Endothelial cell of umbilical vein (primary cell): Measurements from ENCODE around the gene CHST15. TPM values are rescaled to one million over a fixed set of nuclear protein-coding genes. Genes with fewer than 3 reads are reported as not detected.

ENCODE experiments used
- BruUV-seq: library from RNA; stranded (reverse); fragments of 400-500 nt; replicated peaks from 2 replicates; lab custom pipeline; 2021; lab: Mats Ljungman, UMichigan
- CTCF ChIA-PET: fragments of 300-600, 350-600 bp; sonication (Branson Sonifier 250); formaldehyde crosslinking; loops from one replicate; lab custom pipeline; 2021; ENCODE audit warnings: antibody characterized with exemption, inconsistent platforms; lab: Charles Lee
- POLR2A ChIA-PET: fragments of 300-600, 350-600 bp; sonication (Branson Sonifier 250); formaldehyde crosslinking; loops from one replicate; lab custom pipeline; 2021; ENCODE audit warnings: antibody characterized with exemption, inconsistent platforms; lab: Charles Lee
- DNase-seq: peaks from one replicate; pipeline ENCODE4 v3.0.0-alpha.2; 2011; ENCODE audit warnings: low read depth, low spot score
- FAIRE-seq: peaks from 2 replicates; lab custom pipeline; 2011; peaks lifted over from hg19 to GRCh38; lab: Jason Lieb, UNC
- H2AFZ ChIP-seq: 2 replicates; pipeline ENCODE4 v1.6.0; 2012; ENCODE audit warnings: low read depth, low read length, control low read depth, inconsistent platforms
- H3K27ac ChIP-seq: 2 replicates; pipeline ENCODE4 v1.5.1; 2011; ENCODE audit warnings: low read depth, mild to moderate bottlenecking, control low read depth, low read length, moderate library complexity; ENCODE audit not compliant: insufficient read depth
- H3K27me3 ChIP-seq, 2 experiments: 2 replicates each; pipeline versions ENCODE4 v1.6.0 to v1.6.1; 2011; ENCODE audit warnings: low read length in 2 of 2, mixed read lengths in 1 of 2; ENCODE audit not compliant: control insufficient read depth in 2 of 2, insufficient read depth in 2 of 2
- H3K36me3 ChIP-seq, 2 experiments: 2 replicates in 1 of 2; 3 replicates in 1 of 2; pipeline ENCODE4 v1.5.1; 2011; ENCODE audit warnings: low read length in 2 of 2, mild to moderate bottlenecking in 1 of 2, moderate library complexity in 1 of 2; ENCODE audit not compliant: control insufficient read depth in 2 of 2, insufficient read depth in 2 of 2; ENCODE audit errors: extremely low read depth in 1 of 2
- H3K4me1 ChIP-seq: 3 replicates; pipeline ENCODE4 v1.5.1; 2011; ENCODE audit warnings: mild to moderate bottlenecking, low read length; ENCODE audit not compliant: control insufficient read depth, insufficient read depth; ENCODE audit errors: extremely low read depth
- H3K4me2 ChIP-seq: 2 replicates; pipeline ENCODE4 v1.6.1; 2011; ENCODE audit warnings: low read length, control low read depth, mixed read lengths; ENCODE audit not compliant: insufficient read depth
- H3K4me3 ChIP-seq, 3 experiments: fragments of 200-600 bp in 1 of 3; sonication (generic), shearing (Covaris generic) in 1 of 3; replicated peaks in 1 of 3; 2 replicates each; pipeline ENCODE4 v1.5.1; 2011 to 2016; ENCODE audit warnings: control low read depth in 3 of 3, low read length in 3 of 3, mild to moderate bottlenecking in 2 of 3, inconsistent platforms in 1 of 3, low read depth in 1 of 3, moderate library complexity in 1 of 3; ENCODE audit not compliant: insufficient read depth in 1 of 3
- H3K79me2 ChIP-seq: 2 replicates; pipeline ENCODE4 v1.6.0; 2012; ENCODE audit warnings: low read length, inconsistent platforms; ENCODE audit not compliant: control insufficient read depth, insufficient read depth
- H3K9ac ChIP-seq: replicated peaks from 2 replicates; pipeline ENCODE3; 2011; ENCODE audit warnings: low read length, control low read depth; ENCODE audit not compliant: insufficient read depth; ENCODE audit errors: extremely low read depth
- H3K9me1 ChIP-seq: replicated peaks from 3 replicates; pipeline ENCODE4 v1.6.0; 2011; ENCODE audit warnings: mild to moderate bottlenecking, low read length; ENCODE audit not compliant: control insufficient read depth, insufficient read depth; ENCODE audit errors: extremely low read depth
- H3K9me3 ChIP-seq: replicated peaks from 2 replicates; pipeline ENCODE4 v1.5.1; 2012; ENCODE audit warnings: low read length, inconsistent platforms; ENCODE audit not compliant: control insufficient read depth, insufficient read depth
- H4K20me1 ChIP-seq: replicated peaks from 2 replicates; pipeline ENCODE3; 2011; ENCODE audit warnings: mild to moderate bottlenecking, low read length; ENCODE audit not compliant: control insufficient read depth, insufficient read depth; ENCODE audit errors: extremely low read depth
- EZH2 ChIP-seq: IDR thresholded peaks from 2 replicates; pipeline ENCODE4 v1.6.1; 2012; ENCODE audit warnings: borderline replicate concordance, low read depth, mild to moderate bottlenecking, moderate library complexity, low read length, inconsistent platforms; ENCODE audit not compliant: severe bottlenecking
- FOS ChIP-seq: IDR thresholded peaks from 2 replicates; pipeline ENCODE4 v1.6.1; 2011; ENCODE audit warnings: mild to moderate bottlenecking, low read length, moderate library complexity, borderline replicate concordance; ENCODE audit not compliant: insufficient read depth
- GATA2 ChIP-seq: IDR thresholded peaks from 2 replicates; pipeline ENCODE4 v1.7.0; 2011; ENCODE audit warnings: low read depth, mild to moderate bottlenecking, moderate library complexity, mixed read lengths, low read length; ENCODE audit not compliant: insufficient read length, insufficient read depth
- JUN ChIP-seq: IDR thresholded peaks from 2 replicates; pipeline ENCODE4 v1.6.1; 2011; ENCODE audit warnings: borderline replicate concordance, low read depth; ENCODE audit not compliant: insufficient read length, insufficient read depth
- MYC ChIP-seq: IDR thresholded peaks from one replicate; pipeline ENCODE4 v1.6.1; 2011; ENCODE audit warnings: mild to moderate bottlenecking, low read depth, low read length
- POLR2AphosphoS5 ChIP-seq: IDR thresholded peaks from 2 replicates; pipeline ENCODE4 v1.6.1; 2012; ENCODE audit warnings: low read depth, mild to moderate bottlenecking, control low read depth, low read length, moderate library complexity; ENCODE audit not compliant: insufficient read depth
- dilution Hi-C: fragments of 300-500 bp; cut with MboI; formaldehyde crosslinking; loops from one replicate; pipeline ENCODE4 v1.15.0; 2019; ENCODE audit warnings: low sequenced_read_pairs; ENCODE audit not compliant: extremely low pct_ligation_motif_present
- intact Hi-C: fragments of 100-400 bp; cut with micrococcal nuclease; formaldehyde crosslinking; loops from one replicate; pipeline ENCODE4 v1.10.0; 2022
- polyA plus RNA-seq, 4 experiments: library from polyadenylated mRNA; depleted of rRNA in 3 of 4; stranded (reverse) in 3 of 4; unstranded in 1 of 4; fragments of >200 nt; gene quantifications; 2 replicates each; pipeline versions ENCODE4 v1.2.1 to v1.2.3, GENCODE V29; 2011 to 2012; ENCODE audit warnings: missing spikeins in 1 of 4
- total RNA-seq: library from RNA; stranded (reverse); gene quantifications from 2 replicates; pipeline ENCODE4 v1.2.3, GENCODE V29; 2021
- TF ChIP-seq, protein P1 (sequence below): IDR thresholded peaks from 2 replicates; pipeline ENCODE4 v1.6.1; 2011; ENCODE audit not compliant: insufficient read depth, insufficient read length
- TF ChIP-seq, protein P2 (sequence below), 2 donors: IDR thresholded peaks; 1 replicate in 1 of 2; 2 replicates in 1 of 2; pipeline ENCODE4 v1.5.1; 2011; ENCODE audit warnings: low read length in 2 of 2, mild to moderate bottlenecking in 2 of 2, moderate library complexity in 2 of 2, control low read depth in 1 of 2, inconsistent platforms in 1 of 2, low read depth in 1 of 2; ENCODE audit not compliant: insufficient read depth in 1 of 2; ENCODE audit errors: extremely low read depth in 1 of 2

Gene CHST15
- total and polyA plus RNA-seq, 2 donors (not counting 3 experiments of a cell fraction or from before 2014, with no cell fraction given) = 23.1 to 29.2 TPM

DNA sequence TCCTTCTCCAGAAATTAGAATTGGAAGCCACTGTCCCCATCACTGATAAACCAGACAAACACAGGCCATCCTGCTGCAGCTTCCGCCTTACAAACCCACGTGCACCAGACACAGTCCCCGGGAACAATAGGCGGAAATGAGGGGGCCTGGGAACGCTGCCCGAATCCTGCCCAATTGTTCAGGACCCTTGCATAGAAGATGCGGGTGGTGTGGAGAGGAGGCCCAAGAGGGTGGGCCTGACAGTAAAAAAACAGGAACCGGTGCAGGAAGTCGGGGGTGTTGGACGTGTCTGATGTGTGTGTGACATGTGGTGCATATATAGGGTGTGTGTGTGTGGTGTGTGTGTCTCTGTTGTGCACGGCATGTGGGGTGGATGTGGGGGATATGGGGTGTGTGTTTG is 26.5 kb upstream of the CHST15 start:
- Histone ChIP-seq H3K4me3 (no peak overlapping the region), H3K4me1 (peaks cover 21% of the 10 kb centered on the region), H4K20me1 (no peaks in the 10 kb centered on the region), H3K79me2 (no peaks in the 10 kb centered on the region), H3K36me3 (no peaks in the 10 kb centered on the region), H2AFZ (no peak overlapping the region), H3K9me3 (no peaks in the 10 kb centered on the region), H3K27me3 (no peaks in the 10 kb centered on the region), H3K9ac (peak overlapping the region; percentile 17), H3K9me1 (no peaks in the 10 kb centered on the region), H3K4me2 (peak overlapping the region; percentile 23), H3K27ac (peak overlapping the region; percentile 87)
- ChIA-PET CTCF (interaction anchor here (1.4 to 2.1 kb wide), 5 partner anchors 14 to 269 kb away, joined by 3 to 8 read pairs (median 4); no protein-coding TSS in a partner anchor), POLR2A (interaction anchor here (1.5 kb wide), 1 partner anchor 14 kb away, joined by 3 read pairs; no protein-coding TSS in a partner anchor)
- peak; percentile 48 for TF ChIP-seq FOS
- TF ChIP-seq JUN = peak; percentile 56
- TF ChIP-seq, protein P1, sequence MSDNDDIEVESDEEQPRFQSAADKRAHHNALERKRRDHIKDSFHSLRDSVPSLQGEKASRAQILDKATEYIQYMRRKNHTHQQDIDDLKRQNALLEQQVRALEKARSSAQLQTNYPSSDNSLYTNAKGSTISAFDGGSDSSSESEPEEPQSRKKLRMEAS = peak; percentile 88
- TF ChIP-seq, protein P2, sequence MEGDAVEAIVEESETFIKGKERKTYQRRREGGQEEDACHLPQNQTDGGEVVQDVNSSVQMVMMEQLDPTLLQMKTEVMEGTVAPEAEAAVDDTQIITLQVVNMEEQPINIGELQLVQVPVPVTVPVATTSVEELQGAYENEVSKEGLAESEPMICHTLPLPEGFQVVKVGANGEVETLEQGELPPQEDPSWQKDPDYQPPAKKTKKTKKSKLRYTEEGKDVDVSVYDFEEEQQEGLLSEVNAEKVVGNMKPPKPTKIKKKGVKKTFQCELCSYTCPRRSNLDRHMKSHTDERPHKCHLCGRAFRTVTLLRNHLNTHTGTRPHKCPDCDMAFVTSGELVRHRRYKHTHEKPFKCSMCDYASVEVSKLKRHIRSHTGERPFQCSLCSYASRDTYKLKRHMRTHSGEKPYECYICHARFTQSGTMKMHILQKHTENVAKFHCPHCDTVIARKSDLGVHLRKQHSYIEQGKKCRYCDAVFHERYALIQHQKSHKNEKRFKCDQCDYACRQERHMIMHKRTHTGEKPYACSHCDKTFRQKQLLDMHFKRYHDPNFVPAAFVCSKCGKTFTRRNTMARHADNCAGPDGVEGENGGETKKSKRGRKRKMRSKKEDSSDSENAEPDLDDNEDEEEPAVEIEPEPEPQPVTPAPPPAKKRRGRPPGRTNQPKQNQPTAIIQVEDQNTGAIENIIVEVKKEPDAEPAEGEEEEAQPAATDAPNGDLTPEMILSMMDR (IDR thresholded peaks at IDR 0.05; ENCODE audit: extremely low read depth in 1 of 2, insufficient read depth in 1 of 2, low read depth in 1 of 2, low read length in 2 of 2) = no peak
- no peak for TF ChIP-seq EZH2
- peak; percentile 75 for TF ChIP-seq POLR2AphosphoS5
- peak; percentile 62 for TF ChIP-seq GATA2
- TF ChIP-seq MYC = peak; percentile 89
- no TSS peak for BruUV-seq
- intact Hi-C loops = loop anchor here (1.0 to 10.0 kb wide), 5 partner anchors 14 to 315 kb away; partner anchors contain the start of gene CHST15
- no peak for FAIRE-seq
- dilution Hi-C loops = no loop called here
- peak; percentile 98 for DNase-seq
